ENCODE data around the gene GFAP.
A peak's percentile ranks its signal among the peaks of the same experiment; 100 is the strongest.

The GFAP gene

GRCh38 chr17:44910231-44911106 lies 4.8 kb downstream of the GFAP start:
- no peak for DNase-seq (ENCODE audit: low read depth)
- no peak overlapping the region for H3K4me3 ChIP-seq (ENCODE audit: low read depth, low read length)

GRCh38 chr17:44909681-44910144 lies 5.6 kb downstream of the GFAP start:
- peak; percentile 56 for DNase-seq (ENCODE audit: low read depth)
- TF ChIP-seq CTCF (conservative IDR thresholded peaks at IDR 0.05; ENCODE audit: low read depth, low read length): no peak
- H3K4me3 ChIP-seq (ENCODE audit: low read depth, low read length): no peak overlapping the region

More at GRCh38 chr17:44910231-44911106, 4.8 kb downstream of the GFAP start:
- no peak for TF ChIP-seq CTCF (conservative IDR thresholded peaks at IDR 0.05; ENCODE audit: low read depth, low read length)

GRCh38 chr17:44908761-44909326 lies 6.5 kb downstream of the GFAP start:
- H3K4me3 ChIP-seq (ENCODE audit: low read depth, low read length): no peak overlapping the region
- TF ChIP-seq CTCF (conservative IDR thresholded peaks at IDR 0.05; ENCODE audit: low read depth, low read length): no peak
- DNase-seq (ENCODE audit: low read depth): no peak

- H3K4me3 ChIP-seq (ENCODE audit: low read depth, low read length): no peak overlapping the region
- no peak for DNase-seq (ENCODE audit: low read depth)
- TF ChIP-seq CTCF (conservative IDR thresholded peaks at IDR 0.05; ENCODE audit: low read depth, low read length): no peak
Measured at GRCh38 chr17:44907729-44908470, 7.4 kb downstream of the GFAP start.

- TF ChIP-seq CTCF (conservative IDR thresholded peaks at IDR 0.05; ENCODE audit: low read depth, low read length): no peak
- DNase-seq (ENCODE audit: low read depth): peak; percentile 14
- H3K4me3 ChIP-seq (ENCODE audit: low read depth, low read length): no peak overlapping the region
Measured at GRCh38 chr17:44906763-44907728, 8.3 kb downstream of the GFAP start.

- no peak for TF ChIP-seq CTCF (conservative IDR thresholded peaks at IDR 0.05; ENCODE audit: low read depth, low read length)
- H3K4me3 ChIP-seq (ENCODE audit: low read depth, low read length): no peak overlapping the region
- peak; percentile 78 for DNase-seq (ENCODE audit: low read depth)
Measured at GRCh38 chr17:44906010-44906646, 9.2 kb downstream of the GFAP start.

All from choroid plexus epithelial cell (primary cell).